AG08395 (cell line): ENCODE measurements around the gene LHX4.

Source experiments
- DNase-seq: peaks from one replicate; pipeline ENCODE4 v3.0.0; 2012; ENCODE audit warnings: mixed read lengths, low spot score

The LHX4 gene

GRCh38 chr1:180227861-180228647 is 2.0 kb upstream of the LHX4 start:
- no peak for DNase-seq

GRCh38 chr1:180228648-180229482 is 1.2 kb upstream of the LHX4 start:
- DNase-seq, result no peak

DNA sequence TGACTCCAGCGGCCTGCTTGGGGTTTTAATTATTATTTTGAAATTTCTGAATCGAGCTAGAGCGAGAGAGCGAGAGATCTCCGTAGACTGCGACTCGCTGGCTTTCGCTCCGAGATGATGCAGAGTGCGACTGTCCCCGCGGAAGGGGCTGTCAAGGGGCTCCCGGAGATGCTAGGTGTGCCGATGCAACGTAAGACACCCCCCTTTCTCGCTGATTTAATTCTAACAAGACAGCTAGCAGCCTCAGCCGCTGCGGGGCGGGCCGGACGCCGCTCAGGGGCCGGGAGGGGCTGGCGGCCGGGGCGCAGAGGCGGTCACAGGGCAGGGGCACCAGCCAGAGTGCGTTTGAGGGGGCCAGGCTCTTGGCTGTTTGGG is 339 bp downstream of the LHX4 start:
- DNase-seq, result no peak

DNA sequence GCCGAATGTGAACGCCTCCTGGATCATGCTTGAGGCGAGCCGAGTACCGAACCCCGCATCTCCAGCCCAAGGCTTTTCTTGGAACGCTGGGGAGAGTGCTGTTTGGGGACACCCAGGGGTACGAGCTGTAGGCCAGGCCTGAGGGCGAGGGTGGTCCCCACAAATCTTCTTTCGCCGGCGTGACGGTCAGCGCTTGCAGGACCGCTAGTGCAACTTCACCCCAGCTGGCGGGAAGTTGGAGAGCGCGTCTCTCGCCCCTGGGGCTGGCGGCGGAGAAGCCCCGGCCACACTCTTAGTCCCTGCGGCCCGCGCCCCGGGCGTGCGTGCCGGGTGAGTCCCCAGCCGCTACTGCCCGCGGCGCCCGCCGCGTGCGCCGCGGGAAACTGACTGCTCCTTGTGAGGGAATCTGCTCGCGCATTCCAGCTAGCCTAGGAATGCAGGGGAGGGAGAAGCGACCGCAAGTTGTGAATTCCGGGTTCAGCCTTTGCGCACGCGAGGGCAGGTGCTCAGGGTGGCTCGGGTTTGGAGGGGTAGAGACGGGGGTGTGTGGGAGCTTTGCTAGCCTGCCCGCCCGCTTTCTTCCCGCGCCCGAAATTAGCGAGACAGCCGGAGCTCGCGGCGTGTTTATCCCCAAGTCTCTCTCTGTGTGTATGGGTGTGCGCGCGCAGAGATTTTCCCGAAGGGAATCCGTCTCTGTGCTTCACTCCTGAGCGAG is 884 bp downstream of the LHX4 start:
- peak; percentile 51 for DNase-seq

DNA sequence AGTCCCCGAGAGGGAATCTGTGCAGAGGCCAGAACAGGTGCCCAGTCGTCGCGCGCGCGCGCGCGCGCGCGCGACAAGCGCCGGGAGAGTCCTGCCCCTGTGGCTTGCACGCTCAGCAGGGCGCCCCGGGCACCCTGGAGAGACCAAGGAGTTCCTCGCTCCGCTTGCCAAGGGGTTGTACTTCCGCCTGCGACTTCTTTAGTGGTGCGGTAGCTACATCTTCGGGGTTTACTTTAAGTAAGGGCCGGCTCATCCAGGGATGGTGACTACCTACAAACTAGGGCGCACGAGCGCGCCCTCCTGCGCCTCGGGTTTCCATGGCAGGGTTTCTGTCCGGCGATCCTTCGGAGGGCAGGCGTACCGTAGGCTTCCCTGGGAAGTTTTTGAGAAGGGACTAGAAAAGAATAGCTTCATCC is 1.4 kb downstream of the LHX4 start:
- peak; percentile 20 for DNase-seq

DNA sequence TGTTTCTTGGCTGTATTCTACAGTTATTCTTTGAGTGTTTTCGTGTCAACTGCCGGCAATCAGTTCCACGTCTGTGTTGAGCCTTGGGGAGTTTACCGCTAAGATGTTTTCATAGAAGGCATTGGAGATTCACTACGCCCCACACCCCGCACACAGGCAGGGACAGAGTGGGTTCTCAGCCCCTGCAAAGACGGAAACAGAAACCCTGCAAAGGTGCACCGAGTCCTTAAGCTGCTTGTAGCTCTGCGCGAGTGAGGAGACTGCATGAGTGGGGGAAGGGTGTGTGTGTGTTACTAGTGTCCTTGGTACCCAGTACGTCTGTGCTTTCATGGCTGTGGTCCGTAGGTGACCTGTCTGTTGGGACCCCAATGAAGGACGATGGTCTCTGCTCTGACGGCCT is 1.9 kb downstream of the LHX4 start:
- DNase-seq, result no peak

DNA sequence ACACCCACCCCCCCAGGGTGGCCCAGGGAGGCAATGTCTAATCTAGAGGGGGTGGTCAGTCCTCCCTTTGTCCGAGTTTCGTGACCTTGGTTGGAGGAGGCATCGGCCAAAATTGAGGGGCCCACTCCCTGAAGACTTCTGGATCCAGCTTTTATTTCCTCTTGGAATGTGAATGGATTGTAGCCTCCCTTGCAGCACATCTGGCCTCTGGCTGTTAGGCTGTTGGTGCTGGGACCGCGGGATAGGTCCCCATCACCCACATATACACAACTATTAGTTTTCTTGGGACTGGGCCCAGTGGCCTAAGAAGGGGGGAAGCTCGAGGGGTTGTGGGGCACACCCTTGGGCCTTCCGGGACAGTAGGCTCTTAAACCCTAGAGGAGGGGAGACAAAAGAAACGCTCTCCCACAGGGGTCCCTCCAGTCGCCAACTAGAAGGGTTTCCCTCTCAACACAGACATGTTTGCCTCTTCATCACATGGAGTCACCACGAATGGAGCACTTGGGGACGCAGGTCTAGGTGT is 2.5 kb downstream of the LHX4 start:
- no peak for DNase-seq

DNA sequence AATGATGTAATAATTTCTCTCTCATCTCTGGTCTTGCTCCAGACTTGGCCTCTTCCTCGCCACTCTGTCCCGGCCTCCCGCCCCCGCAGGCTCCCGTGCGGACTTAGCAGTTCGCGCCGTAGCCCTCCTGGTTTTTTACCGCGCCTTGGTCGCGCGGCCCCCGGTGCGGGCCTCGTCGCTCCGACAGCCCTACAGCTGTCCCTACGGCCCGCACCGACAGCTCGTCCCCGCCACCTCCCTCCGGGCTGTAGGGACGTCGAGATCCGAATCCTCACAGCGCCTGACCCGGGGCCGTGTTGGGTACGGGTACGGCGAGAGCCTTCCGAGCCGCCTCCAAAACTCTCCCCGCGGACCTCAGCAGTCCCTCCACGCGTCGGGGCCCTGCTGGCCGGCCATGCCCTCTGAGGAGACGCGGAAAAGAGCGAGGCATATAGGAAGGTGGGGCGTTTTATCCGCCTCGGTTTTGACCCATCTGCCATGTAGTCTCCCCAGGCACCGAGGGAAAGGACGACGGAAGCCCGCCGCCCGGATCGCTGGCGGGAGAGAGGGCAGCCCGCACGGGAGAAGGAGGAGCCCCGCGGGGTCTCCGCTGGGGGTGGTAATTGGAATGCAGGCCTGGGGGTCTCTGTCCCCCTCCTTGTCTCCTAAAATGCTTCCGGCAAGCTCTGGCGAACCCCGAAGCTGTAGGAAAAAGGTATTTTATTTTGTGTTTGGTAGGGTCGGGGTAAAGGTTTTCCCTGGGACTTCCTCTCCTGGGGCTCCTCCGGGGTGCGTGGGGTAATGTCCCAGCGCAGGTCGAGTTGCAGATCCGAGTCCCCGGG is 3.3 kb downstream of the LHX4 start:
- DNase-seq, result no peak

GRCh38 chr1:180234369-180235076 is 4.5 kb downstream of the LHX4 start:
- DNase-seq, result no peak

DNA sequence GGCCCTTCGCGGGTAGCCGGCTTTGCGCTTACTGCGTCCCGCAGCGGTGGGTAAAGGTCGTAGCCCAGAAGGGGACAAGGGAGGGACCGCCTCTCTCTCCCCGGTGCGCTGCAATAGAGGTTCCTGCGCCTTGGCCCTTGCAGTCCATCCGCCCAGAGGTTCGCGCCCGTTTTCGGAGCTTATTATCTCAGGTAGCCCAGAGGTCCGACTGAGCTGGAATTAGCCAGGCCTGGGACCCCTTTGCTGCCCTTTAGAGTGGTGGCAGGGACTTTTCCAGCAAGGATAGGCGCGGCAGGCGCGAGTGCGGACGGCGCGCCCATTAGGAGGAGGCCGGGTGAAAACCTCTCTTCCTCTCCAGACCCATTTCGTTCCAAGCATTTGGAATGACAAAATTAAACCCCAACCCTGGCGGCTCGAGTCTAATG is 5.0 kb downstream of the LHX4 start:
- DNase-seq, result no peak

GRCh38 chr1:180235502-180236239 is 5.6 kb downstream of the LHX4 start:
- DNase-seq, result no peak

DNA sequence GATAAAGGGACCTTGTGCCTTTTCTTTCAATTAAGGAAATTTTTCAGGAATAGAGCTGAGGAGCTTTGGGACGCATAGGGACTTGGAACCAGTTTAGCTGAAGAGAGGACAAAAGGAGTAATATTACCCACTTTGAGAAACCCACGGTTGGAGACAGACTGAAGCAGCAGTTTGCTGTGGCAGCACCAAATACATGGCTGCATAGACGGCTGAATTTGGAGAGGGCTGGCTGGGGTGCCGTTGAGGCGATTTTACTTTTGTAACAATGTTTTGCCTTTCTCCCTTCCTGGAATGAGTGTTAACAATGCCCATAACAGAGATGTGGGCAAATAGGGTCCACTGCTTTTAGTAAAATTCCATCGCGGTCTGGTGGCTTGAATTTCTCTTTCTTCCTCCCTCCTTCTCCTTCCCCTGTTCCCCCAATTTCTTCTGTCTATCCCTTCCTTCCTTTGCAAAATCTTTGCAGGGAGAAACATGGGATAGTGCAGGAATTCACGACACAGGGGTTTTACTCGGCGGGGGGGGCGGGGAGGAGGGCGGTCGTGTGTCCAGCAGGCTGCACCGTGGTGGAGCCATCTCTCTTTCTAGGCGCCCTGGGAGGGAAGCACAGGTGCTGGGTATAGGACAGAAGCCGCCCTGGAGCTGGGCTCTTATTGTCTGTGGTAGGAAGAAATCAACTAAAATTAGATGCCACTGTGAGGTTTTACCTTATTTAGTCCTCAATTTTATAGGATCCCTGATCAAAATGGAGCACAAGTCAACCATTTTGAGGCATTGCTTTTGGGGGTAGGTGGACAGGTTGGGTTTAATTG is 6.8 kb downstream of the LHX4 start:
- DNase-seq, result no peak

GRCh38 chr1:180237869-180238476 is 7.9 kb downstream of the LHX4 start:
- no peak for DNase-seq

DNA sequence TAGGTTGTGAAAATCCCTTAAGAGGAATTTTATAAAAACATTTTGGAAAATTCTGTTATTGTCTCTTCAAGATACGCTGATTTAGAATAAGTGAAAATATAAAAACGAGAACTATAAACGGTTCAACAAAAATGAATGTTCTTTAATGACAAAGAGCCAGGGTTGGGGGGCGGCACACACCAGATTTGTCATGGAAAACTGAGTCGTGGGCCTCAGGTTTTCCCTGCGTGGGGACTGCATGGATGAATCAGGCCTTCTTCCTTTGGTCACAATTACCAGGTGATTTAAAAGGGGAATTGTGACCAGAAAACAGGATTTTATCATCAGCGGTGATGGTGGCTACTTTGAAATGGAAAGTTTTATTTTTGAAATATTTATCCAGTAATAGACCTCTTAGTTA is 8.6 kb downstream of the LHX4 start:
- DNase-seq, result no peak

DNA sequence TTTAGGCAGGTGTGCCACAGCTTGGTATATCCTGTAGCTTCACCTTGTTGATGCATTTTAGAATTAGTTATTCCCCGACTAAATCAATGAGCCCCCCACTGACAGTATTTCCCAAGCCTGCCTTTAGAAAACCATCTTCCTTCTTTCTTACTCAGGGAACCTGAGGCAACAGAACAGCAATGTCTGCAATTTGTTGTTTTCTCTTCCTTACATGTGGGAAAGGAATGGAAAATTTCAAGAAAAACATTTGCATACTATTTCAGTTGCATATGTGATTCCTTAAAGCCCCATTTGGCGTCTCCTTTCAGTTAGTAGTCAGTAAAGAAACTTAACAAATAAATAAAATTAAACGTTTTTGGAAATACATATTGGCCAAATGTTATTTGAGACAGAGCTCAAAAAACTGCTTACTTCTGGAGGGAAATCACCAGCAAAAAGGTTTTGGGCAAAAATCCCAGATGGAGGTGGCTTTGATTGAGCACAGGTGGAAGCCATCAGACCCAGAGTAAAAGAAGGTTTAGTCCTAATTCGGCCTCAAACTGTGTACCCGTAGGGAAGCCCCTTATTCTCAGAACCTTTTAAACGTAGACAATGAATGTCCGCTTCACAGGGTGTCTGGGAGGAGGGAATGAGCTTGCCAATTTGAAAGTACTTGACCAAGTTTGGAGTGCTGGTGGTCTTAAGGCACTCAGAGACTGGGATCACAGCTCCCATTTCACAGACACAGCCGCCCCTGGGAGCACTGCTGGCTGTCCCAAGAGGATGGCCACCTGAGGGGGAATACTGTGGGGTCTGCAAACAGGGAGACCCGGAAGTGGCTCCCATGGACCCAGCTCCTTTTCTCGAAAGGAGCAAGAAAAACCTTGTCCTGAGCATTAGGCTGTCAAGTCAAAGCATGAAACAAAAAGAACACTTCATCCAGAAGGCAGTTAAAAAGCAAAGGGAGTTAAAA is 9.4 kb downstream of the LHX4 start:
- DNase-seq, result no peak

- DNase-seq, result peak; percentile 47
These were observed 11.9 kb downstream of the LHX4 start for GRCh38 chr1:180241716-180242544.
